ENCODE measurements around the gene RND1. TPM values are rescaled to one million over a fixed set of nuclear protein-coding genes. Genes with fewer than 3 reads are reported as not detected.

Gene RND1
- total and polyA plus RNA-seq, 5 experiments from 2014 or later: 0.15 to 3.9 (median 2.1) TPM

DNA sequence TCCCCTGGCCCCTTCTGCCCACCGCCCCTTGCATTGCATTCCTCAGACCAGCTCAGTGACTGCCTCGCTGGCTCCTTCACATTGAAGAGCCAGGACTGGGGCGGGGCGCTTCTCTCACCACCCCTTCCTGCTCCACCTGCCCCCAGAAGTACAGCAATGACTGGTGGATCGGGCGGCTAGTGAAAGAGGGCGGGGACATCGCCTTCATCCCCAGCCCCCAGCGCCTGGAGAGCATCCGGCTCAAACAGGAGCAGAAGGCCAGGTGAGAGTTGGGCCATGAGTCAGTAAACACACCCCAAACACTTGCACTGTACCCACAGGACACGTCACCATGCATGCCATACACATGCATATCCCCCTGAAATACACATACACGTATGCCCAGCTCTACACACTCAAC, 41.6 kb downstream of the RND1 start:
- Mint-ChIP-seq H3K27me3 (no peaks in the 10 kb centered on the region), H3K36me3 (peaks cover 0 to 9% (median 0%) of the 10 kb centered on the region in 3 donors), H3K4me1 (peaks cover 0 to 5% (median 2%) of the 10 kb centered on the region in 4 donors), H3K4me3 (no peak overlapping the region), H3K9me3 (no peaks in the 10 kb centered on the region), H3K27ac (peak overlapping the region in 1 of 10 donors; percentile 1)
- ATAC-seq (no peak), DNase-seq (no peak)
- POLR2A ChIA-PET: interaction anchor here (0.6 kb wide), 1 partner anchor 10 kb away, joined by 3 read pairs; no protein-coding TSS in a partner anchor

DNA sequence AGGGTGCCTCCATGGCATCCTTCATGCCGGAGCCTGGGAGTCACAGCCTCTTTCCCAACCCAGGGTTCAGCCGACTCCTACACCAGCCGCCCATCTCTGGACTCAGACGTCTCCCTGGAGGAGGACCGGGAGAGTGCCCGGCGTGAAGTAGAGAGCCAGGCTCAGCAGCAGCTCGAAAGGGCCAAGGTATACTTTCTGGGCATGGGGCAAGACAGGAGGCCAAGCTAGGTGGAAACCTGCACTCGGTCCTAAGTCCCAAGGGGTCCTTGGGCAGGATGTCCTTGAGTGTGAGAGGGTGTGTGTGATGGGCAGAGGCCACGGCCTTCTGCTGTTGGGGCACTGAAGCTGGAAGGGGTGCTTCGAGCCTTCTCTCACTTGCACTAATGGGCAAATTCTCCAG, 42.4 kb downstream of the RND1 start:
- peaks cover 0 to under 1% (median 0%) of the 10 kb centered on the region in 3 donors for H3K36me3 Mint-ChIP-seq
- POLR2A ChIA-PET: interaction anchor here (0.6 kb wide), 1 partner anchor 11 kb away, joined by 3 read pairs; no protein-coding TSS in a partner anchor
- no peak for ATAC-seq
- DNase-seq: no peak
- H3K9me3 Mint-ChIP-seq: no peaks in the 10 kb centered on the region
- H3K27ac Mint-ChIP-seq: peak overlapping the region in 1 of 10 donors; percentile 16
- H3K4me1 Mint-ChIP-seq: peaks cover under 1 to 8% (median 6%) of the 10 kb centered on the region in 4 donors
- H3K27me3 Mint-ChIP-seq: no peaks in the 10 kb centered on the region
- no peak overlapping the region for H3K4me3 Mint-ChIP-seq

DNA sequence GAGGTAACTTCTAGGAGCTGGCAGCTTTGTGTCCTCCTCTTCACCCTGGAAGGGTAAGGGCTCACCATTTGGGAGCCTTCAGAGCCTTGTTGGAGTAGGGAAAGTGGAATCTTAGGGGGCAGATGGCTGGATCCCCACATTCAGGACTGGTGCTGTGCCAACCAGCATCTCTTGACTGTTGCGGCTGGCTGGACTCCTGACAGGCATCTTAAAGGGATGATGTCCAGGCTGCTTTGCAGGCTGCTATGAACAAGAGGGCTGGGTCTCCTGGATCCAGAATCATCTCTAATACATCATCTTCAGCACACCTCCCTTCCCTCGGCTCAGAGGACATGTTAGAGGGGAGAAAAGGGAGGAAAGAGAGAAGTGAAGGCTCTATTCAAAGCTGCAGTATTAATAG, 43.0 kb downstream of the RND1 start:
- Mint-ChIP-seq H3K4me1 (peaks cover 4 to 14% (median 9%) of the 10 kb centered on the region in 4 donors), H3K4me3 (no peak overlapping the region), H3K36me3 (no peaks in the 10 kb centered on the region), H3K9me3 (no peaks in the 10 kb centered on the region), H3K27me3 (no peaks in the 10 kb centered on the region), H3K27ac (peak overlapping the region in 1 of 10 donors; percentile 16)
- POLR2A ChIA-PET: no interaction called here
- DNase-seq (peak in 1 of 10 donors; percentile 28), ATAC-seq (no peak)

GRCh38 chr12:48822139-48822538, 43.5 kb downstream of the RND1 start:
- H3K27ac Mint-ChIP-seq: no peak overlapping the region
- H3K9me3 Mint-ChIP-seq: no peaks in the 10 kb centered on the region
- peaks cover 0 to 4% (median 0%) of the 10 kb centered on the region in 5 donors for H3K27me3 Mint-ChIP-seq
- H3K4me1 Mint-ChIP-seq: peaks cover 8 to 20% (median 12%) of the 10 kb centered on the region in 4 donors
- H3K36me3 Mint-ChIP-seq: no peaks in the 10 kb centered on the region
- POLR2A ChIA-PET: no interaction called here
- peak in 1 of 10 donors; percentile 36 for DNase-seq
- ATAC-seq: no peak
- H3K4me3 Mint-ChIP-seq: no peak overlapping the region

DNA sequence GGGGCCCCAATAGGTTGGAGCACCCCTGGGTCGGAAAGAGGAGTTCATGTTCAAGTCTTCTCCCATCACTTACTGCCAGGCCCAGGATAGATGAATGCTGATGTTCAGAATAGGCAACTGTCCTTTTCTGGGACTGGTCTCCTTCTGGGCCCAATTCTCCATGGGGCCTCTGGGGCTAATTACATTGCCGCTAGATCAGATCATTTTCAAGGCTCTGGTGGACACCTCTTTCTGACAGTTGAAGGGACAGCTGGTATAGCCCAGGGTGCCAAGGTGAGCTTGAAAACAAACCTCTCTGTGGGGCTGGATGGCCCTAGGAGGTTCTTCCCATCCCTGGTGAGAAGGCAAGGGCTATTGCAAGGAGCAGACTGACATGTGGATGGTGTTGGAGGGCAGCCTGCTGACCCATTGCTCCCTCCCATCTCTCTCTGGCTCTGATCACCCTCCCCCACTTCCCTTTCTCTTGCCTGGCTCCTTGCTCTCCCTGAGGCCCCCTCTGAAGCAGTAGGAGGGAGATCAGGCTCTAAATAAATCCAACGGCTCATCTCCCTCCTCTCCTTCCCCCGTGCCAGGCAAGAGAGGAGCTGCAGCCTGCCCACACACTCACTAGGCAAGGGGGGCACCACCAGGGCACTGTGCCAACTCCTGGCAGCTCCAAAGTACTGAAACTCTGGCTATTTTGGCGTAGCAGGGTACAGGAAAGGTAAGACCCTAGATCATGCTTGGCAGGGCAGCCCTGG, 45.5 kb downstream of the RND1 start:
- H3K27me3 Mint-ChIP-seq: peaks cover 2 to 17% (median 5%) of the 10 kb centered on the region in 5 donors
- no peaks in the 10 kb centered on the region for H3K9me3 Mint-ChIP-seq
- peak overlapping the region in 9 of 10 donors; percentile 19 to 92 (median 73) for H3K4me3 Mint-ChIP-seq
- H3K27ac Mint-ChIP-seq: peak overlapping the region in 2 of 10 donors; percentile 41 to 63
- no peaks in the 10 kb centered on the region for H3K36me3 Mint-ChIP-seq
- peaks cover 14 to 38% (median 26%) of the 10 kb centered on the region in 4 donors for H3K4me1 Mint-ChIP-seq
- POLR2A ChIA-PET: no interaction called here
- DNase-seq (peak in 1 of 10 donors; percentile 14), ATAC-seq (no peak)

- peak overlapping the region in 9 of 10 donors; percentile 3 to 84 (median 65) for H3K27ac Mint-ChIP-seq
- H3K27me3 Mint-ChIP-seq: peaks cover 2 to 17% (median 5%) of the 10 kb centered on the region in 5 donors
- POLR2A ChIA-PET: no interaction called here
- DNase-seq (peak in 6 of 10 donors; percentile 18 to 60 (median 30)), ATAC-seq (peak in 1 of 2 donors; percentile 23)
- peak overlapping the region; percentile 78 to 92 (median 84) for H3K4me3 Mint-ChIP-seq
- H3K36me3 Mint-ChIP-seq: no peaks in the 10 kb centered on the region
- no peaks in the 10 kb centered on the region for H3K9me3 Mint-ChIP-seq
- peaks cover 15 to 49% (median 27%) of the 10 kb centered on the region in 4 donors for H3K4me1 Mint-ChIP-seq
These were observed 46.7 kb downstream of the RND1 start for GRCh38 chr12:48818831-48819590.

DNA sequence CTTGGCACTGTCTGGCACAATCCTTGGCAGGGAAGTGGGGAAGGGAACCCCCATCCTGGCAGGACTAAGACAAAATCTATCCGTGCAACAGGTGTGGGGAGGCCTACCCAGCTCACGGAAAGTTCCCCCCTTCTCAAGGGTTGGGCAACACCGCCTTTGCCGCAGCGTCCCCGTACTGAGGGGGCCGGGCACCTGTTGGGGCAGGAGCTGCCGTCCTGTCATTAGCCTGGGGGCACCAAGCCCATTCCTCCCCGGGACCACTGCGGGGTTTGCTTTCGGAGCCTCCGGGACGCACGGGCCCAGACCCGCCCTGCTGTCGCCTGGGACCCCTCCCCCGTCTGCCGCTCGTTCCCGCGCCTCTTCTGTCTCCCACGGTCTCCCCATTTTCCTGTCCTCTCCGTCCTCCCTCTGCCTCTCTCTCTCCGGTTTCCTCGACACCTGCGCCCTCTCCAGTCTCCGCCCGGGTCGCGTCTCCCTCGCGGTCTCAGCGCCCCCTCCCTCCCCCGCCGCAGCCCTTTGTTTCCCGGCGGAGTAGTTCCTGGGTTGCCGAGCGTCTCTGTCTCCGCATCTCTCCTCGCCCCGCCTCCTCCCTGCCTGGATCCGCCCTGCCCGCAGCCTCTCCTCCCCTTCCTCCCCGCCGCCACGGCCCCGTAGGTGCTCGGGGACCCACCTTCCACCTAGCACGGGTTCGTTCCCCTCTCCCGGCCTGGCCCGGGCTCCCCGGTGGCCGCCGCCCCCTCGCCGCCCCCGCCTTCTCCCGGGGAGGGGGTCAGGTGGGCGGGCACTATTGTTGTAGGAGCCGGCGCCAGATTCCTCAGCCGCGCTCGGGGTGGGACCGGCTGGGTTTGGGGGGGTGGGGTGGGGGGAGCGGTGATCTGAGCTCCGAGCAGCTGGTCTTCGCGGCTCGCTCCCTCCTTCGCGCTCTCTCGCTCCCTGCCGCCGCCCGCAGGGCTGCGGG, 47.5 kb downstream of the RND1 start, which contains the start of gene CACNB3:
TSS of gene CACNB3 (plus strand) at position 624 of the 958 bp plus-strand sequence. CDS start 434 bp downstream, outside the sequence.
- H3K27ac Mint-ChIP-seq: peak within 1 kb of the TSS in 9 of 10 donors; percentile 3 to 84 (median 67)
- ATAC-seq (peak; percentile 78), DNase-seq (peak; percentile 60 to 85 (median 74))
- no peaks in the 10 kb centered on the region for H3K36me3 Mint-ChIP-seq
- H3K4me3 Mint-ChIP-seq: peak within 1 kb of the TSS; percentile 83 to 96 (median 89)
- no peaks in the 10 kb centered on the region for H3K9me3 Mint-ChIP-seq
- H3K27me3 Mint-ChIP-seq: peaks cover 2 to 17% (median 5%) of the 10 kb centered on the region in 5 donors
- peaks cover 15 to 54% (median 31%) of the 10 kb centered on the region in 4 donors for H3K4me1 Mint-ChIP-seq
- POLR2A ChIA-PET: interaction anchor here (1.0 kb wide), 1 partner anchor 33 kb away, joined by 3 read pairs; no protein-coding TSS in a partner anchor

DNA sequence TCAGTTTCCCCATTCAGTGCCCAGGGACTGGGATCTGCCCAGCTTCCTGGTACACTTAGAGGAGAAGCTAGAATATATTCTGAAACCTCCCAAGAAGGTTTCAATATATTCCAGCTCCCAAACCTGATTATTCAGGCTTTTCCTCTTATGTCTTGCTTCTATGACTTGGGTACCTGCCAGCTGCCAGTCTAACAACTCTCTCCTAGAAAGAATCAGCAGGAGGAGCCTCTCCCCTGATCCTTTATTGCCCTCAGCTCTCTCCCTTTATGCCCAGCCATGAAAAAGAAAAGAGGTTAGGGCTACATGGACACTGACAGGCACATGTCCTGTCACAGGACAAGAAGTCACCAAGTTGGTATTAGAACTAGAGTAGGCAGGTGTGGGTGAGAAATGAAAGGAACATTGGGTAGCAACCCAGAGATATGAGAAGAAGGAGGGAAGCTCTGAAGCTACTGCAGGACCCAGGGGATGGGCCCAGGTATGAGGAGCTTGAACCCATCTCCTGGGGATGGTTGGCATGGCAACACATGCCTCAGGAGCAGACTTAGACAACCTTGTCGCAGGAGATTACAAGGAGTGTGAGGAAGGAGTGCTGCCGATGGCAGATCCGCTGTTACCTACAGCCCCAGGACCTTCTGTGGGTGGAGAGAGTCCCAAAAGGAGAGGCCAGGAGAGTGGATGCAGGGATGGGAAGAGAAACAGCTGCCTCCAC, 49.4 kb downstream of the RND1 start:
- DNase-seq: no peak
- Mint-ChIP-seq H3K36me3 (no peaks in the 10 kb centered on the region), H3K4me1 (peaks cover 12 to 54% (median 32%) of the 10 kb centered on the region in 4 donors), H3K4me3 (peak overlapping the region; percentile 71 to 96 (median 89)), H3K27me3 (peaks cover 2 to 17% (median 5%) of the 10 kb centered on the region in 5 donors), H3K27ac (peak overlapping the region in 3 of 10 donors; percentile 13 to 33 (median 19)), H3K9me3 (no peaks in the 10 kb centered on the region)
- POLR2A ChIA-PET: interaction anchor here (0.9 to 2.0 kb wide), 4 partner anchors 15 to 36 kb away, joined by 3 to 12 read pairs (median 5); partner anchors contain the start of gene DDX23
- no peak for ATAC-seq

GRCh38 chr12:48815126-48816110, 50.3 kb downstream of the RND1 start:
- DNase-seq (peak in 6 of 10 donors; percentile 21 to 61 (median 36)), ATAC-seq (peak; percentile 37 to 40)
- Mint-ChIP-seq H3K9me3 (no peaks in the 10 kb centered on the region), H3K27me3 (peaks cover 2 to 17% (median 5%) of the 10 kb centered on the region in 5 donors), H3K36me3 (no peaks in the 10 kb centered on the region), H3K4me1 (peaks cover 12 to 54% (median 32%) of the 10 kb centered on the region in 4 donors), H3K27ac (peak overlapping the region in 4 of 10 donors; percentile 60 to 87 (median 64)), H3K4me3 (peak overlapping the region; percentile 85 to 96 (median 90))
- POLR2A ChIA-PET: interaction anchor here (0.7 to 2.0 kb wide), 4 partner anchors 11 to 864 kb away, joined by 3 to 12 read pairs (median 4); partner anchors contain the start of gene DDX23
